BLaER1 treated with 17β-estradiol and CSF1 and Interleukin-3, amounts not matched to agents 10 nM and 100 nM (cell line): ENCODE measurements around the gene SLC6A18.

Experiments used
- H3K27ac ChIP-seq, 11 experiments: shearing (Covaris generic); formaldehyde crosslinking; 2 replicates each; pipeline ENCODE4 v1.8.1; 2022
- H3K27me3 ChIP-seq, 11 experiments: shearing (Covaris generic); formaldehyde crosslinking; 2 replicates each; pipeline ENCODE4 v1.8.1; 2022
- H3K36me3 ChIP-seq, 11 experiments: shearing (Covaris generic); formaldehyde crosslinking; 2 replicates each; pipeline ENCODE4 v1.8.1; 2022
- H3K4me1 ChIP-seq, 10 experiments: shearing (Covaris generic); formaldehyde crosslinking; 2 replicates each; pipeline ENCODE4 v1.8.1; 2022
- H3K4me2 ChIP-seq, 11 experiments: shearing (Covaris generic); formaldehyde crosslinking; 2 replicates each; pipeline ENCODE4 v1.8.1; 2022
- H3K4me3 ChIP-seq, 10 experiments: shearing (Covaris generic); formaldehyde crosslinking; 2 replicates each; pipeline ENCODE4 v1.8.1; 2022
- H3K9ac ChIP-seq, 11 experiments: shearing (Covaris generic); formaldehyde crosslinking; 2 replicates each; pipeline ENCODE4 v1.8.1; 2022
- H3K9me3 ChIP-seq, 11 experiments: shearing (Covaris generic); formaldehyde crosslinking; replicated peaks in 1 of 11; 2 replicates each; pipeline ENCODE4 v1.8.1; 2022
- H4K20me1 ChIP-seq, 11 experiments: shearing (Covaris generic); formaldehyde crosslinking; 2 replicates each; pipeline ENCODE4 v1.8.1; 2022
- Cebpa-rat ChIP-seq, 11 experiments: shearing (Covaris generic); IDR thresholded peaks; 2 replicates each; pipeline ENCODE4 v1.8.1; 2022

The SLC6A18 gene

GRCh38 chr5:1185629-1186350 lies 39.4 kb upstream of the SLC6A18 start:
- Histone ChIP-seq H3K4me3 (no peak overlapping the region), H3K4me2 (no peak overlapping the region), H3K27ac (no peak overlapping the region), H3K9me3 (no peaks in the 10 kb centered on the region), H3K9ac (no peak overlapping the region), H3K27me3 (peaks cover 0 to 23% (median 6%) of the 10 kb centered on the region in 11 experiments; a peak in 11 of 22 replicates), H3K4me1 (peaks cover 5 to 16% (median 7%) of the 10 kb centered on the region in 10 experiments; a peak in 14 of 20 replicates), H3K36me3 (no peaks in the 10 kb centered on the region), H4K20me1 (peaks cover 0 to 37% (median 0%) of the 10 kb centered on the region in 11 experiments; a peak in 5 of 22 replicates)
- no peak for TF ChIP-seq Cebpa-rat (IDR thresholded peaks at IDR 0.05)

- H3K4me1 ChIP-seq: peaks cover 6 to 19% (median 9%) of the 10 kb centered on the region in 10 experiments; a peak in 14 of 20 replicates
- H3K9me3 ChIP-seq: no peaks in the 10 kb centered on the region
- H4K20me1 ChIP-seq: peaks cover 0 to 33% (median 0%) of the 10 kb centered on the region in 11 experiments; a peak in 4 of 22 replicates
- peaks cover 0 to 25% (median 6%) of the 10 kb centered on the region in 11 experiments; a peak in 11 of 22 replicates for H3K27me3 ChIP-seq
- H3K4me2 ChIP-seq: no peak overlapping the region
- H3K36me3 ChIP-seq: no peaks in the 10 kb centered on the region
- H3K27ac ChIP-seq: no peak overlapping the region
- no peak overlapping the region for H3K9ac ChIP-seq
- TF ChIP-seq Cebpa-rat (IDR thresholded peaks at IDR 0.05): no peak
- H3K4me3 ChIP-seq: no peak overlapping the region
Measured at GRCh38 chr5:1186351-1187233, 38.6 kb upstream of the SLC6A18 start.

GRCh38 chr5:1187234-1187949 lies 37.8 kb upstream of the SLC6A18 start:
- Histone ChIP-seq H3K4me2 (no peak overlapping the region), H3K4me3 (no peak overlapping the region), H3K9me3 (no peaks in the 10 kb centered on the region), H3K9ac (no peak overlapping the region), H3K36me3 (no peaks in the 10 kb centered on the region), H3K27ac (no peak overlapping the region), H3K4me1 (peaks cover 6 to 19% (median 9%) of the 10 kb centered on the region in 10 experiments; a peak in 14 of 20 replicates), H4K20me1 (peaks cover 0 to 32% (median 0%) of the 10 kb centered on the region in 11 experiments; a peak in 4 of 22 replicates), H3K27me3 (peaks cover 0 to 29% (median 10%) of the 10 kb centered on the region in 11 experiments; a peak in 12 of 22 replicates)
- TF ChIP-seq Cebpa-rat (IDR thresholded peaks at IDR 0.05): no peak

- H3K36me3 ChIP-seq: no peaks in the 10 kb centered on the region
- H4K20me1 ChIP-seq: peaks cover 0 to 26% (median 0%) of the 10 kb centered on the region in 11 experiments; a peak in 4 of 22 replicates
- no peak overlapping the region for H3K27ac ChIP-seq
- H3K4me3 ChIP-seq: no peak overlapping the region
- H3K27me3 ChIP-seq: peaks cover 0 to 26% (median 12%) of the 10 kb centered on the region in 11 experiments; a peak in 16 of 22 replicates
- no peak for TF ChIP-seq Cebpa-rat (IDR thresholded peaks at IDR 0.05)
- H3K9ac ChIP-seq: no peak overlapping the region
- no peaks in the 10 kb centered on the region for H3K9me3 ChIP-seq
- H3K4me1 ChIP-seq: peaks cover 6 to 19% (median 9%) of the 10 kb centered on the region in 10 experiments; a peak in 14 of 20 replicates
- H3K4me2 ChIP-seq: no peak overlapping the region
Measured at GRCh38 chr5:1187950-1188334, 37.2 kb upstream of the SLC6A18 start.

- peaks cover 0 to 21% (median 0%) of the 10 kb centered on the region in 11 experiments; a peak in 3 of 22 replicates for H4K20me1 ChIP-seq
- H3K4me3 ChIP-seq: no peak overlapping the region
- no peak overlapping the region for H3K9ac ChIP-seq
- H3K36me3 ChIP-seq: no peaks in the 10 kb centered on the region
- no peak for TF ChIP-seq Cebpa-rat (IDR thresholded peaks at IDR 0.05)
- H3K27ac ChIP-seq: no peak overlapping the region
- H3K4me2 ChIP-seq: no peak overlapping the region
- peaks cover 5 to 30% (median 17%) of the 10 kb centered on the region in 11 experiments; a peak in 19 of 22 replicates for H3K27me3 ChIP-seq
- no peaks in the 10 kb centered on the region for H3K9me3 ChIP-seq
- H3K4me1 ChIP-seq: peaks cover 6 to 18% (median 10%) of the 10 kb centered on the region in 10 experiments; a peak in 14 of 20 replicates
Measured at GRCh38 chr5:1188464-1188863, 36.7 kb upstream of the SLC6A18 start.

- H3K9me3 ChIP-seq: no peaks in the 10 kb centered on the region
- no peak overlapping the region for H3K4me2 ChIP-seq
- peaks cover 0 to 13% (median 0%) of the 10 kb centered on the region in 11 experiments; a peak in 3 of 22 replicates for H4K20me1 ChIP-seq
- no peak overlapping the region for H3K4me3 ChIP-seq
- no peak for TF ChIP-seq Cebpa-rat (IDR thresholded peaks at IDR 0.05)
- peaks cover 9 to 38% (median 23%) of the 10 kb centered on the region in 11 experiments; a peak in 19 of 22 replicates for H3K27me3 ChIP-seq
- H3K9ac ChIP-seq: no peak overlapping the region
- no peak overlapping the region for H3K27ac ChIP-seq
- H3K4me1 ChIP-seq: peaks cover 5 to 21% (median 12%) of the 10 kb centered on the region in 10 experiments; a peak in 14 of 20 replicates
- no peaks in the 10 kb centered on the region for H3K36me3 ChIP-seq
Measured at GRCh38 chr5:1189269-1189668, 35.9 kb upstream of the SLC6A18 start.

- H3K4me3 ChIP-seq: no peak overlapping the region
- peaks cover 5 to 21% (median 12%) of the 10 kb centered on the region in 10 experiments; a peak in 14 of 20 replicates for H3K4me1 ChIP-seq
- peak overlapping the region in 6 of 11 experiments; percentile 4 to 43 (median 19); a peak in 5 of 22 replicates for H3K4me2 ChIP-seq
- peaks cover 10 to 41% (median 27%) of the 10 kb centered on the region in 11 experiments; a peak in 19 of 22 replicates for H3K27me3 ChIP-seq
- peaks cover 0 to 12% (median 0%) of the 10 kb centered on the region in 11 experiments; a peak in 3 of 22 replicates for H4K20me1 ChIP-seq
- no peak; a peak in 1 of 22 replicates for TF ChIP-seq Cebpa-rat (IDR thresholded peaks at IDR 0.05)
- H3K36me3 ChIP-seq: no peaks in the 10 kb centered on the region
- no peaks in the 10 kb centered on the region for H3K9me3 ChIP-seq
- H3K27ac ChIP-seq: no peak overlapping the region
- no peak overlapping the region for H3K9ac ChIP-seq
Measured at GRCh38 chr5:1190278-1190677, 34.9 kb upstream of the SLC6A18 start.

- Histone ChIP-seq H3K9me3 (no peaks in the 10 kb centered on the region), H3K9ac (no peak overlapping the region), H3K27ac (no peak overlapping the region), H4K20me1 (peaks cover 0 to 16% (median 0%) of the 10 kb centered on the region in 11 experiments; a peak in 3 of 22 replicates), H3K4me3 (no peak overlapping the region), H3K4me1 (peaks cover 5 to 21% (median 12%) of the 10 kb centered on the region in 10 experiments; a peak in 14 of 20 replicates), H3K4me2 (peak overlapping the region in 7 of 11 experiments; percentile 3 to 32 (median 19); a peak in 4 of 22 replicates), H3K27me3 (peaks cover 10 to 41% (median 27%) of the 10 kb centered on the region in 11 experiments; a peak in 19 of 22 replicates), H3K36me3 (no peaks in the 10 kb centered on the region)
- TF ChIP-seq Cebpa-rat (IDR thresholded peaks at IDR 0.05): no peak
Measured at GRCh38 chr5:1190837-1191239, 34.3 kb upstream of the SLC6A18 start.
